Keratinocyte (primary cell): ENCODE data around the gene HEPHL1. TPM values are rescaled to one million over a fixed set of nuclear protein-coding genes. Genes with fewer than 3 reads are reported as not detected.

Experiments
- DNase-seq: peaks from one replicate; pipeline ENCODE4 v3.0.0-alpha.2; 2011; ENCODE audit warnings: low read depth, missing footprints, low spot score
- FAIRE-seq: peaks from 2 replicates; lab custom pipeline; 2011; peaks lifted over from hg19 to GRCh38; lab: Jason Lieb, UNC
- H2AFZ ChIP-seq: 2 replicates; pipeline ENCODE4 v1.6.0; 2012; ENCODE audit warnings: low read length, control low read depth, inconsistent platforms; ENCODE audit not compliant: control insufficient read depth
- H3K27ac ChIP-seq: 2 replicates; pipeline ENCODE4 v1.5.1; 2011; ENCODE audit warnings: low read length; ENCODE audit not compliant: control insufficient read depth, insufficient read depth
- H3K27me3 ChIP-seq: 3 replicates; pipeline ENCODE4 v1.6.0; 2011; ENCODE audit warnings: low read length; ENCODE audit not compliant: control insufficient read depth, insufficient read depth; ENCODE audit errors: extremely low read depth
- H3K36me3 ChIP-seq, 2 experiments: 2 replicates in 1 of 2; 3 replicates in 1 of 2; pipeline ENCODE4 v1.5.1; 2011; ENCODE audit warnings: low read length in 2 of 2, mild to moderate bottlenecking in 1 of 2; ENCODE audit not compliant: control insufficient read depth in 2 of 2, insufficient read depth in 2 of 2; ENCODE audit errors: extremely low read depth in 1 of 2
- H3K4me1 ChIP-seq: 3 replicates; pipeline ENCODE4 v1.5.1; 2011; ENCODE audit warnings: low read length; ENCODE audit not compliant: control insufficient read depth, insufficient read depth; ENCODE audit errors: extremely low read depth
- H3K4me2 ChIP-seq: 3 replicates; pipeline ENCODE4 v1.6.0; 2011; ENCODE audit warnings: low read depth, low read length; ENCODE audit not compliant: control insufficient read depth, insufficient read depth; ENCODE audit errors: extremely low read depth
- H3K4me3 ChIP-seq, 3 experiments: fragments of 200-600 bp in 1 of 3; sonication (generic) in 1 of 3; 2 replicates in 2 of 3; 3 replicates in 1 of 3; pipeline ENCODE4 v1.5.1; 2011 to 2016; ENCODE audit warnings: low read length in 3 of 3, mild to moderate bottlenecking in 3 of 3, control low read depth in 2 of 3, inconsistent platforms in 1 of 3, low read depth in 1 of 3, mixed read lengths in 1 of 3, mixed run types in 1 of 3, moderate library complexity in 1 of 3; ENCODE audit not compliant: control insufficient read depth in 2 of 3, insufficient read depth in 2 of 3; ENCODE audit errors: extremely low read depth in 1 of 3
- H3K79me2 ChIP-seq: 2 replicates; pipeline ENCODE4 v1.6.0; 2012; ENCODE audit warnings: low read length; ENCODE audit not compliant: control insufficient read depth, insufficient read depth
- H3K9ac ChIP-seq: 3 replicates; pipeline ENCODE4 v1.6.0; 2011; ENCODE audit warnings: low read length; ENCODE audit not compliant: control insufficient read depth, insufficient read depth; ENCODE audit errors: extremely low read depth
- H3K9me1 ChIP-seq: 3 replicates; pipeline ENCODE4 v1.6.0; 2011; ENCODE audit warnings: low read length; ENCODE audit not compliant: control insufficient read depth, insufficient read depth; ENCODE audit errors: extremely low read depth
- H3K9me3 ChIP-seq: 2 replicates; pipeline ENCODE4 v1.5.1; 2012; ENCODE audit warnings: low read depth, low read length; ENCODE audit not compliant: control insufficient read depth
- H4K20me1 ChIP-seq: 3 replicates; pipeline ENCODE4 v1.6.0; 2011; ENCODE audit warnings: low read length; ENCODE audit not compliant: control insufficient read depth, insufficient read depth; ENCODE audit errors: extremely low read depth
- CTCF ChIP-seq, 3 experiments: IDR thresholded peaks in 1 of 3; conservative IDR thresholded peaks in 1 of 3; optimal IDR thresholded peaks in 1 of 3; 2 replicates in 2 of 3; 3 replicates in 1 of 3; pipeline versions ENCODE3 to v1.5.1; 2011; ENCODE audit warnings: low read length in 3 of 3, mild to moderate bottlenecking in 3 of 3, moderate library complexity in 2 of 3, control low read depth in 1 of 3, inconsistent platforms in 1 of 3; ENCODE audit not compliant: insufficient read depth in 2 of 3; ENCODE audit errors: extremely low read depth in 1 of 3
- EZH2 ChIP-seq: IDR thresholded peaks from one replicate; pipeline ENCODE4 v1.6.1; 2012; ENCODE audit warnings: inconsistent platforms, mild to moderate bottlenecking, low read length, moderate library complexity
- dilution Hi-C: fragments of 300-500 bp; cut with MboI; formaldehyde crosslinking; loops from one replicate; pipeline ENCODE4 v1.7.0; 2020; ENCODE audit warnings: low sequenced_read_pairs; ENCODE audit not compliant: extremely low pct_ligation_motif_present
- polyA plus RNA-seq, 5 experiments: library from polyadenylated mRNA; depleted of rRNA in 3 of 5; stranded (reverse) in 3 of 5; stranded (forward) in 1 of 5; unstranded in 1 of 5; fragments of >200 nt; gene quantifications; 1 replicate in 1 of 5; 2 replicates in 3 of 5; 3 replicates in 1 of 5; pipeline versions ENCODE4 v1.2.1 to v1.2.3, GENCODE V29; 2011 to 2012; ENCODE audit warnings: missing spikeins in 2 of 5, low read depth in 1 of 5, low replicate concordance in 1 of 5

Gene HEPHL1
- polyA plus RNA-seq, 1 donor (not counting 4 experiments of a cell fraction or from before 2014, with no cell fraction given) = 138 TPM

GRCh38 chr11:94150056-94150455 lies 128.9 kb downstream of the HEPHL1 start:
- H3K4me3 ChIP-seq = no peak overlapping the region
- peak overlapping the region; percentile 29 for H3K4me2 ChIP-seq
- peak; percentile 75 for FAIRE-seq
- dilution Hi-C loops = no loop called here
- peaks cover 6 to 11% of the 10 kb centered on the region in 2 experiments for H3K36me3 ChIP-seq
- H4K20me1 ChIP-seq = no peaks in the 10 kb centered on the region
- peaks cover 78% of the 10 kb centered on the region for H3K79me2 ChIP-seq
- peak overlapping the region; percentile 47 for H3K27ac ChIP-seq
- H3K27me3 ChIP-seq = no peaks in the 10 kb centered on the region
- H2AFZ ChIP-seq = no peak overlapping the region
- peaks cover 56% of the 10 kb centered on the region for H3K4me1 ChIP-seq
- no peaks in the 10 kb centered on the region for H3K9me3 ChIP-seq
- DNase-seq = no peak
- H3K9ac ChIP-seq = no peak overlapping the region
- TF ChIP-seq EZH2 (no peak), CTCF (optimal IDR thresholded peaks at IDR 0.05 in 1 of 3, IDR thresholded peaks at IDR 0.05 in 1 of 3, conservative IDR thresholded peaks at IDR 0.05 in 1 of 3; ENCODE audit: extremely low read depth in 1 of 3, insufficient read depth in 2 of 3, low read length in 3 of 3) (no peak)
- peaks cover 5% of the 10 kb centered on the region for H3K9me1 ChIP-seq

- Histone ChIP-seq H4K20me1 (no peaks in the 10 kb centered on the region), H3K9me3 (no peaks in the 10 kb centered on the region), H3K4me2 (peak overlapping the region; percentile 42), H3K27me3 (no peaks in the 10 kb centered on the region), H3K27ac (peak overlapping the region; percentile 47), H3K9me1 (peaks cover 5% of the 10 kb centered on the region), H3K79me2 (peaks cover 78% of the 10 kb centered on the region), H2AFZ (no peak overlapping the region), H3K4me1 (peaks cover 56% of the 10 kb centered on the region), H3K4me3 (no peak overlapping the region), H3K9ac (peak overlapping the region; percentile 24), H3K36me3 (peaks cover 6 to 14% of the 10 kb centered on the region in 2 experiments)
- peak; percentile 73 for FAIRE-seq
- dilution Hi-C loops = no loop called here
- TF ChIP-seq CTCF (optimal IDR thresholded peaks at IDR 0.05 in 1 of 3, IDR thresholded peaks at IDR 0.05 in 1 of 3, conservative IDR thresholded peaks at IDR 0.05 in 1 of 3; ENCODE audit: extremely low read depth in 1 of 3, insufficient read depth in 2 of 3, low read length in 3 of 3) (no peak), EZH2 (no peak)
- DNase-seq = no peak
Measured at GRCh38 chr11:94150704-94151685, 129.8 kb downstream of the HEPHL1 start.
